Measurements from ENCODE around the gene LSAMP. TPM values are rescaled to one million over a fixed set of nuclear protein-coding genes. Genes with fewer than 3 reads are reported as not detected.

The LSAMP gene
- total RNA-seq, 1 donor from 2014 or later = 0.11 TPM

DNA sequence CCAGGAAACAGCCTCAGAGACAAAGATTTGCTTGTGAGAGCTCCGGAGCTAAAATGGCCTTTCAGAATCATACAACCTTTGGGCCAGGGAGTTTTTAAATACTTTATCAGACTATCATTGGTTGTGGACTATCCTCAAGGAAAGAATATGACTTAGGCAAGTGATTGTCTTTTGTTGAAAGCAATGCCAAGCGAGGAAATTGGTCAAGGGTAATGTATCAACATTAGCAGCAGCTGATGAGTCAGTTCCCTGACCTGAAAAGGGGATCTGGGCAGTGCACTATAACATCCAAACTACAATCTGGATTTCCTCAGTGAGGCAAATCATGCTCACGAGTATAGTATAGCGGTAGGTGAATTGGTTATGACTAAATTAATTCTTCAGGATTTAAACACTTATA, 303.6 kb downstream of the LSAMP start:
- H3K27ac ChIP-seq = no peak overlapping the region
- TF ChIP-seq, protein P1, sequence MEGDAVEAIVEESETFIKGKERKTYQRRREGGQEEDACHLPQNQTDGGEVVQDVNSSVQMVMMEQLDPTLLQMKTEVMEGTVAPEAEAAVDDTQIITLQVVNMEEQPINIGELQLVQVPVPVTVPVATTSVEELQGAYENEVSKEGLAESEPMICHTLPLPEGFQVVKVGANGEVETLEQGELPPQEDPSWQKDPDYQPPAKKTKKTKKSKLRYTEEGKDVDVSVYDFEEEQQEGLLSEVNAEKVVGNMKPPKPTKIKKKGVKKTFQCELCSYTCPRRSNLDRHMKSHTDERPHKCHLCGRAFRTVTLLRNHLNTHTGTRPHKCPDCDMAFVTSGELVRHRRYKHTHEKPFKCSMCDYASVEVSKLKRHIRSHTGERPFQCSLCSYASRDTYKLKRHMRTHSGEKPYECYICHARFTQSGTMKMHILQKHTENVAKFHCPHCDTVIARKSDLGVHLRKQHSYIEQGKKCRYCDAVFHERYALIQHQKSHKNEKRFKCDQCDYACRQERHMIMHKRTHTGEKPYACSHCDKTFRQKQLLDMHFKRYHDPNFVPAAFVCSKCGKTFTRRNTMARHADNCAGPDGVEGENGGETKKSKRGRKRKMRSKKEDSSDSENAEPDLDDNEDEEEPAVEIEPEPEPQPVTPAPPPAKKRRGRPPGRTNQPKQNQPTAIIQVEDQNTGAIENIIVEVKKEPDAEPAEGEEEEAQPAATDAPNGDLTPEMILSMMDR (IDR thresholded peaks at IDR 0.05) = no peak
- H3K9me3 ChIP-seq = peaks cover 0 to 8% of the 10 kb centered on the region in 2 donors
- no peak for DNase-seq (ENCODE audit: low spot score in 2 of 2)
- no peaks in the 10 kb centered on the region for H3K27me3 ChIP-seq
- H3K36me3 ChIP-seq = no peaks in the 10 kb centered on the region
- intact Hi-C loops (cut with DNase I) = no loop called here
- no peak overlapping the region for H3K4me3 ChIP-seq
- H3K4me1 ChIP-seq = no peaks in the 10 kb centered on the region

DNA sequence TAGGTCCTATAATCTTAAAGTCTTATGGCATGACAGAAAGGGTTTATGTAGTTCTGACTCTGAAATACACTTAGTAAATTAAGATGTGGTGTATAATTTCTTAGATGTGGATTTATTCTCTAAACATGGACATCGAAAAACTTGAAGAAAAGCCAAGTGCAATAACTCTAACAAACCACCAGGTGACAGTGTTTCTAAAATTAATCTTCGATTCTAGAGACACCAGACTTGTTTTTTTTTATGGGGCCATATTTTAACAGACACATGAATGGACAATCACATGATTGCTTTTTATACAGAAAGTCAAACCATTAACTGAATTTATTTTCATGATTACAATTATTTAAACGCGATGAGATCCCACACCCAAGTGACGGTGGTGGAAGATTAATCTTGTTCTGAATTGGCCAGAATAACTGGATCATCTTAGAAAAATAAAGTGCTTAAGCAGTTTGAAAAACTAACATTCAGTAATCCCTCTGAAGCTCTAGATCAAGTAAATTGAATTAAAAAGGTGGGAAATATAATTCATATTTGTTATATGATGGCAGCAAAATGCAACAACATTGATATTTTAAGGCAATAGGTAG, 305.1 kb downstream of the LSAMP start:
- DNase-seq (ENCODE audit: low spot score in 2 of 2) = no peak
- H3K4me3 ChIP-seq = no peak overlapping the region
- H3K27me3 ChIP-seq = no peaks in the 10 kb centered on the region
- no peaks in the 10 kb centered on the region for H3K36me3 ChIP-seq
- H3K9me3 ChIP-seq = no peaks in the 10 kb centered on the region
- TF ChIP-seq, protein P1 (IDR thresholded peaks at IDR 0.05) = peak in 2 of 3 experiments; percentile 19 to 31
- intact Hi-C loops (cut with DNase I) = no loop called here
- no peak overlapping the region for H3K27ac ChIP-seq
- H3K4me1 ChIP-seq = no peaks in the 10 kb centered on the region

DNA sequence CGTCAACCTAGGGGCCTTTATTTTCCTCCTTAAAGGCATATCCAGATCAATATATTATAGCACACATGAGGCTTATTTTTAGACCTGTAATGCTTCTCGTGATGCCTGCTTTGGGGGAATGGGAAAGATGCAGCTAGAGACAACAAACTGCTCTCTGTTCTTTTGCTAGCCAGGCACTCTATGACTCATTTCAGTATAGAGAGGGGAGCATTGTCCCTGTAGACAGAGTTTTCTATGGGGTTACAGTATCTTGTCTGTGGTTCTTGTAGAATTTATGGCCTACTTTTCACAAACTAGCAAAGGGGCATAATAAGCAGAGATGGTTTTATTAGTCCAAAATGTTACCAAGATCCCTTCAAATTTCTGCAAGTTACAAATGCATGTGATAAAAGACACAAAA, 305.6 kb downstream of the LSAMP start:
- Histone ChIP-seq H3K9me3 (no peaks in the 10 kb centered on the region), H3K4me3 (no peak overlapping the region), H3K36me3 (no peaks in the 10 kb centered on the region), H3K27me3 (no peaks in the 10 kb centered on the region), H3K27ac (no peak overlapping the region), H3K4me1 (no peaks in the 10 kb centered on the region)
- intact Hi-C loops (cut with DNase I) = no loop called here
- TF ChIP-seq, protein P1 (IDR thresholded peaks at IDR 0.05) = no peak
- DNase-seq (ENCODE audit: low spot score in 2 of 2) = no peak

DNA sequence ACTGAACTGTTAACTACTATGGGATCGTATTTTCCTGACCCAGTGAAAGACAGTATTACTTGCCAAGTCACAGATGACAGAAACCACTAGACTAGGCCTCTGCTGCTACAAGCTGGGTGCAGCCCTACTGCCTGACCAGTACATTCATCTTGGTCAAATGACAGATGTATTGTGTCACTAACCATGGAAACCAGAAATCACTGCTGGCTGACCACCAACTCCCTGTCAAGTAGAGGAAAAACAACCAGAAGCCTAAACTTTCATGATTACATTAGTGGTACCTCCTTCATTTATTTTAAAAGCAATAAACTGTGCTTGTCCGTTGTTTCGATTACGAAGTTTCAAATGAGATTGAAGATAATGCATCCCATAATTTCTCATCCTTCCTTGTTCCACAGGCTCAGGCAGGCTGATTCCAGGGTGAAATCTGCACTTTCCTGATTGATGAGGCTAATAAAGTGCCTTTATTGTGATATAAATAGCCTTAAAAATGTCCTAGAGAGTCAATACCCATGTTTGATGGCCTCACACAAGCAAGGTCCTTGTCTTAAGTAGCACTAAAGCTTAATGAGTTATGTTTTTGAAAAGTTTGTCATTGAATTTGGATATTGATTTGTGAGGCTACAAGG, 309.7 kb downstream of the LSAMP start:
- H3K27ac ChIP-seq = no peak overlapping the region
- TF ChIP-seq, protein P1 (IDR thresholded peaks at IDR 0.05) = no peak
- H3K4me1 ChIP-seq = no peaks in the 10 kb centered on the region
- H3K36me3 ChIP-seq = no peaks in the 10 kb centered on the region
- intact Hi-C loops (cut with DNase I) = no loop called here
- H3K4me3 ChIP-seq = no peak overlapping the region
- DNase-seq (ENCODE audit: low spot score in 2 of 2) = no peak
- no peaks in the 10 kb centered on the region for H3K27me3 ChIP-seq
- no peaks in the 10 kb centered on the region for H3K9me3 ChIP-seq

DNA sequence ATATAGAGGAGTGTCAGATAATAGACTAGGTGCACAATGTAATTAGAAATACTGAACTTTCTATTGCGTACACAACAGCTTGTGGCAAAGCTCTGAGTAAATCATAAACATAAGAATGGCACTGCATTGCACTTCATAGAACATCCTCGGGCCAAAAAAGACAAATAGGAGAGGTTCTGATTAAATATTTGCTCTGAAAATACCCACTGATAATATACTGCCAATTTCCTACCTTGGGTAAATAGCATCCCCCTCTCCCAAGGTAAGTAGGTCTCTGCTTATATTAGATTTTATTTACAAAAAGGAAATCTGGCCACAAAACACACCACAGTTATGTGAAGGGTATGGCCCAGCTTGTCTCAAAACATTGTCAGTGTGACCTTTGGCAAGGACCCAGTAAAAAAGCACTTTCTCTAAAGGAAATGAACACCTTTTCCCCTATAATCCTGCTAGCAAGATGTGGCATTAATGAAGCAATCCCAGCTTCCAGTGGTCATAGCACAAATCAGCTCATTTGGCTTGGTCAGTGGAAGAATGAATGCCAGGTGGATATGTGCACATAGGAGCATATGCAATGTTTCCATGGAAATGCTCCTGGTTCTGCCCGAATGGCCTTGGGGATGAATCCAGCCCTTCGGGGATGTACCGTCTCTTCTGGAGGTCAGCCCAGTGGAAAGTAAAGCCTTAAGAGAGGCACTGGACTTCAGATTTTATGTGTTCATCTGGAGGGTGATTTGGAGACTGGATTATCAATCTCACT, 315.9 kb downstream of the LSAMP start:
- Histone ChIP-seq H3K27me3 (no peaks in the 10 kb centered on the region), H3K27ac (no peak overlapping the region), H3K36me3 (no peaks in the 10 kb centered on the region), H3K4me1 (no peaks in the 10 kb centered on the region), H3K4me3 (no peak overlapping the region), H3K9me3 (no peaks in the 10 kb centered on the region)
- TF ChIP-seq, protein P1 (IDR thresholded peaks at IDR 0.05) = no peak
- intact Hi-C loops (cut with DNase I) = no loop called here
- DNase-seq (ENCODE audit: low spot score in 2 of 2) = no peak

Data from ascending aorta (tissue), 2 donors.